H1 (cell line): ENCODE results near the gene KRT76. TPM values are rescaled to one million over a fixed set of nuclear protein-coding genes. Genes with fewer than 3 reads are reported as not detected.

Experiments used
- CTCF ChIA-PET: fragments of 300-600 bp; sonication (Branson Sonifier 250); formaldehyde crosslinking; loops from one replicate; lab custom pipeline; 2021; ENCODE audit not compliant: partially characterized antibody; lab: Charles Lee
- POLR2A ChIA-PET: fragments of 300-600 bp; sonication (Branson Sonifier 250); formaldehyde crosslinking; loops from one replicate; lab custom pipeline; 2021; ENCODE audit warnings: inconsistent platforms; ENCODE audit not compliant: partially characterized antibody; lab: Charles Lee
- DNase-seq, 2 experiments: peaks; one replicate each; pipeline versions ENCODE4 v3.0.0 to v3.0.0-alpha.2; 2010 to 2022; ENCODE audit warnings: low spot score in 2 of 2, low read depth in 1 of 2, mixed read lengths in 1 of 2
- FAIRE-seq: peaks from 2 replicates; lab custom pipeline; 2011; peaks lifted over from hg19 to GRCh38; lab: Jason Lieb, UNC
- H2AFZ ChIP-seq: 2 replicates; pipeline ENCODE4 v1.8.1; 2012; ENCODE audit warnings: low read length, inconsistent platforms
- H2AK5ac ChIP-seq: 2 replicates; pipeline ENCODE4 v1.6.1; 2013; ENCODE audit warnings: low read depth, low read length
- H2BK120ac ChIP-seq: replicated peaks from 2 replicates; pipeline ENCODE3; 2013; ENCODE audit warnings: low read depth, low read length, inconsistent platforms
- H2BK12ac ChIP-seq: 2 replicates; pipeline ENCODE4 v1.6.1; 2013; ENCODE audit warnings: low read depth, low read length
- H2BK15ac ChIP-seq: 2 replicates; pipeline ENCODE4 v1.6.1; 2013; ENCODE audit warnings: low read length
- H2BK20ac ChIP-seq: 2 replicates; pipeline ENCODE4 v1.6.1; 2013; ENCODE audit warnings: low read length
- H2BK5ac ChIP-seq: 2 replicates; pipeline ENCODE4 v1.6.1; 2013; ENCODE audit warnings: low read depth, low read length
- H3K14ac ChIP-seq: 2 replicates; pipeline ENCODE4 v1.6.1; 2013; ENCODE audit warnings: inconsistent platforms; ENCODE audit not compliant: insufficient read length
- H3K18ac ChIP-seq: 2 replicates; pipeline ENCODE4 v1.6.1; 2013; ENCODE audit warnings: low read length; ENCODE audit errors: extremely low read depth
- H3K23ac ChIP-seq: 2 replicates; pipeline ENCODE4 v1.6.1; 2013; ENCODE audit warnings: inconsistent platforms; ENCODE audit not compliant: insufficient read length
- H3K23me2 ChIP-seq: 2 replicates; pipeline ENCODE4 v1.6.1; 2013; ENCODE audit warnings: low read depth, low read length
- H3K27ac ChIP-seq: 2 replicates; pipeline ENCODE4 v1.6.1; 2011; ENCODE audit warnings: low read depth, low read length, inconsistent platforms
- H3K27me3 ChIP-seq, 4 experiments: replicated peaks in 1 of 4; 1 replicate in 1 of 4; 2 replicates in 3 of 4; pipeline versions ENCODE4 v1.6.1 to v1.8.1; 2011 to 2013; ENCODE audit warnings: low read length in 3 of 4, mild to moderate bottlenecking in 3 of 4, inconsistent platforms in 2 of 4, mixed read lengths in 2 of 4, moderate library complexity in 1 of 4; ENCODE audit not compliant: control insufficient read depth in 3 of 4, insufficient read depth in 3 of 4; ENCODE audit errors: extremely low read depth in 1 of 4
- H3K36me3 ChIP-seq, 4 experiments: 2 replicates each; pipeline versions ENCODE4 v1.6.1 to v1.8.1; 2011 to 2013; ENCODE audit warnings: mild to moderate bottlenecking in 4 of 4, low read length in 3 of 4, moderate library complexity in 2 of 4, control low read depth in 1 of 4, inconsistent platforms in 1 of 4; ENCODE audit not compliant: insufficient read depth in 4 of 4, control insufficient read depth in 2 of 4
- H3K4ac ChIP-seq: replicated peaks from 2 replicates; pipeline ENCODE3; 2013; ENCODE audit warnings: low read length, low read depth, mixed read lengths, inconsistent platforms; ENCODE audit not compliant: insufficient read length
- H3K4me1 ChIP-seq, 4 experiments: replicated peaks in 1 of 4; 1 replicate in 1 of 4; 2 replicates in 3 of 4; pipeline versions ENCODE4 v1.6.1 to v1.8.1; 2011 to 2013; ENCODE audit warnings: low read length in 3 of 4, inconsistent platforms in 2 of 4, mixed read lengths in 1 of 4; ENCODE audit not compliant: insufficient read depth in 4 of 4, control insufficient read depth in 3 of 4
- H3K4me2 ChIP-seq, 2 experiments: 2 replicates each; pipeline versions ENCODE4 v1.6.1 to v1.8.1; 2011 to 2013; ENCODE audit warnings: low read depth in 2 of 2, low read length in 2 of 2, control low read depth in 1 of 2, inconsistent platforms in 1 of 2, mild to moderate bottlenecking in 1 of 2; ENCODE audit not compliant: insufficient read depth in 1 of 2
- H3K4me3 ChIP-seq, 4 experiments: fragments of 200-600, 300-600 bp in 1 of 4; sonication (generic), shearing (Covaris generic), sonication (Bioruptor Twin) in 1 of 4; 2 replicates each; pipeline versions ENCODE4 v1.5.1 to v1.8.1; 2011 to 2016; ENCODE audit warnings: low read length in 4 of 4, low read depth in 3 of 4, control low read depth in 2 of 4, inconsistent platforms in 2 of 4, mild to moderate bottlenecking in 2 of 4, mixed read lengths in 1 of 4, moderate library complexity in 1 of 4; ENCODE audit not compliant: insufficient read depth in 2 of 4; ENCODE audit errors: extremely low read depth in 1 of 4
- H3K56ac ChIP-seq: replicated peaks from 2 replicates; pipeline ENCODE3; 2013; ENCODE audit warnings: low read depth, mild to moderate bottlenecking, mixed read lengths, low read length, inconsistent platforms; ENCODE audit not compliant: insufficient read length
- H3K79me1 ChIP-seq: 2 replicates; pipeline ENCODE4 v1.6.1; 2013; ENCODE audit warnings: low read depth, low read length, control low read depth
- H3K79me2 ChIP-seq, 2 experiments: 2 replicates each; pipeline versions ENCODE4 v1.6.1 to v1.8.1; 2012 to 2013; ENCODE audit warnings: low read length in 2 of 2, mild to moderate bottlenecking in 2 of 2, inconsistent platforms in 1 of 2; ENCODE audit not compliant: insufficient read depth in 2 of 2, control insufficient read depth in 1 of 2
- H3K9ac ChIP-seq, 4 experiments: replicated peaks in 1 of 4; 1 replicate in 1 of 4; 2 replicates in 3 of 4; pipeline versions ENCODE4 v1.6.1 to v1.8.1; 2011 to 2013; ENCODE audit warnings: low read depth in 3 of 4, low read length in 3 of 4, control low read depth in 2 of 4, mild to moderate bottlenecking in 2 of 4, moderate library complexity in 2 of 4, inconsistent platforms in 1 of 4; ENCODE audit errors: extremely low read depth in 1 of 4
- H3K9me3 ChIP-seq, 2 experiments: 2 replicates each; pipeline versions ENCODE4 v1.6.1 to v1.8.1; 2012 to 2013; ENCODE audit warnings: mild to moderate bottlenecking in 2 of 2, moderate library complexity in 2 of 2, control low read depth in 1 of 2, inconsistent platforms in 1 of 2, low read depth in 1 of 2, low read length in 1 of 2, mixed read lengths in 1 of 2; ENCODE audit not compliant: insufficient read depth in 2 of 2
- H4K20me1 ChIP-seq, 2 experiments: replicated peaks in 1 of 2; 2 replicates each; pipeline versions ENCODE3 to v1.8.1; 2011 to 2013; ENCODE audit warnings: inconsistent platforms in 2 of 2, low read length in 2 of 2, mild to moderate bottlenecking in 1 of 2; ENCODE audit not compliant: insufficient read depth in 2 of 2, control insufficient read depth in 1 of 2
- H4K5ac ChIP-seq: 2 replicates; pipeline ENCODE4 v1.6.1; 2013; ENCODE audit warnings: low read length, low read depth, mixed read lengths, inconsistent platforms; ENCODE audit not compliant: insufficient read length
- H4K8ac ChIP-seq: 2 replicates; pipeline ENCODE4 v1.8.0; 2013; ENCODE audit warnings: mild to moderate bottlenecking, moderate library complexity, low read length, inconsistent platforms; ENCODE audit not compliant: insufficient read depth; ENCODE audit errors: extremely low read depth
- H4K91ac ChIP-seq: replicated peaks from 2 replicates; pipeline ENCODE3; 2013; ENCODE audit warnings: low read length, mixed read lengths, inconsistent platforms; ENCODE audit not compliant: insufficient read length
- CTBP2 ChIP-seq: IDR thresholded peaks from 2 replicates; pipeline ENCODE4 v1.7.0; 2011; ENCODE audit warnings: borderline replicate concordance, mild to moderate bottlenecking, moderate library complexity, mixed read lengths, low read length; ENCODE audit not compliant: insufficient read depth, insufficient read length
- E2F6 ChIP-seq: IDR thresholded peaks from 2 replicates; pipeline ENCODE4 v1.6.1; 2012; ENCODE audit warnings: inconsistent platforms
- GABPA ChIP-seq: IDR thresholded peaks from 2 replicates; pipeline ENCODE4 v1.6.1; 2011; ENCODE audit warnings: mild to moderate bottlenecking, low read length, moderate library complexity, borderline replicate concordance; ENCODE audit not compliant: insufficient read depth
- KDM1A ChIP-seq: fragments of 200-600, 300-600 bp; sonication (generic); IDR thresholded peaks from 2 replicates; pipeline ENCODE4 v1.7.1; 2016; ENCODE audit warnings: mild to moderate bottlenecking, low read length, borderline replicate concordance
- MAFK ChIP-seq: IDR thresholded peaks from 2 replicates; pipeline ENCODE4 v1.6.1; 2012; ENCODE audit warnings: low read depth, mild to moderate bottlenecking, improper control_type of control experiment, low read length
- NRF1 ChIP-seq: IDR thresholded peaks from 2 replicates; pipeline ENCODE4 v1.6.1; 2011; ENCODE audit warnings: mild to moderate bottlenecking, low read depth, low read length, improper control_type of control experiment
- RAD21 ChIP-seq, 2 experiments: IDR thresholded peaks in 1 of 2; conservative IDR thresholded peaks in 1 of 2; 2 replicates each; pipeline ENCODE4 v1.6.1; 2011; ENCODE audit warnings: low read depth in 2 of 2, low read length in 2 of 2, improper control_type of control experiment in 1 of 2, inconsistent platforms in 1 of 2, mild to moderate bottlenecking in 1 of 2, moderate library complexity in 1 of 2
- USF2 ChIP-seq: IDR thresholded peaks from 2 replicates; pipeline ENCODE4 v1.6.1; 2011; ENCODE audit warnings: low read length, improper control_type of control experiment
- WGBS, 2 experiments: shearing (Covaris generic) in 1 of 2; methylation state at CpG; one replicate each; pipeline versions ENCODE4 v1.1.6 to v1.1.7; 2013 to 2015; ENCODE audit warnings: low lambda C conversion rate in 2 of 2, mixed read lengths in 2 of 2, inconsistent platforms in 1 of 2, low coverage in 1 of 2, missing lambda C conversion rate in 1 of 2; ENCODE audit not compliant: insufficient replicate concordance in 2 of 2, insufficient coverage in 1 of 2, insufficient read length in 1 of 2; ENCODE audit errors: extremely low coverage in 1 of 2, missing lambda C conversion rate in 1 of 2; 5-methylcytosine and 5-hydroxymethylcytosine counted together
- polyA plus RNA-seq, 7 experiments: library from polyadenylated mRNA; depleted of rRNA in 3 of 7; stranded (reverse) in 5 of 7; unstranded in 2 of 7; fragments of >200 nt in 5 of 7; fragments of 200-250 nt in 2 of 7; gene quantifications; 1 replicate in 5 of 7; 2 replicates in 1 of 7; 4 replicates in 1 of 7; pipeline versions ENCODE4 v1.2.1 to v1.2.3, GENCODE V29; 2011 to 2013; ENCODE audit warnings: missing spikeins in 2 of 7, mixed read lengths in 2 of 7
- total RNA-seq: library from RNA; stranded (reverse); fragmentation: NEBNext Ultra II Directional; extraction: Animal tissue kit (Norgen Biotek cat#: 25700); gene quantifications from 2 replicates; pipeline ENCODE4 v1.2.1, GENCODE V29; 2021

KRT76 gene
- total and polyA plus RNA-seq, 2 of the 8 experiments (the other 6 are each of a cell fraction or from before 2014, with no cell fraction given) = not detected

GRCh38 chr12:52735106-52735505, 42.0 kb downstream of the KRT76 start:
- H4K20me1 ChIP-seq = no peaks in the 10 kb centered on the region
- no peaks in the 10 kb centered on the region for H3K79me1 ChIP-seq
- H2BK5ac ChIP-seq = no peak overlapping the region
- H3K4me1 ChIP-seq = no peaks in the 10 kb centered on the region
- no peak overlapping the region for H2BK20ac ChIP-seq
- no peak overlapping the region for H2BK120ac ChIP-seq
- H3K4me3 ChIP-seq = no peak overlapping the region
- H3K18ac ChIP-seq = no peak overlapping the region
- TF ChIP-seq NRF1 (no peak), RAD21 (IDR thresholded peaks at IDR 0.05 in 1 of 2, conservative IDR thresholded peaks at IDR 0.05 in 1 of 2; ENCODE audit: low read depth in 2 of 2, low read length in 2 of 2) (no peak), KDM1A (no peak), E2F6 (no peak), USF2 (no peak), MAFK (no peak), CTBP2 (no peak), GABPA (no peak)
- no peak overlapping the region for H4K5ac ChIP-seq
- H3K27me3 ChIP-seq = no peaks in the 10 kb centered on the region
- no peak overlapping the region for H2AK5ac ChIP-seq
- no peak overlapping the region for H3K56ac ChIP-seq
- no peak overlapping the region for H3K4me2 ChIP-seq
- H2BK15ac ChIP-seq = no peak overlapping the region
- H3K27ac ChIP-seq = no peak overlapping the region
- no peak overlapping the region for H3K9ac ChIP-seq
- no peak overlapping the region for H3K4ac ChIP-seq
- H3K9me3 ChIP-seq = peaks cover 0 to 4% of the 10 kb centered on the region in 2 experiments; a peak in 1 of 4 replicates
- H3K23ac ChIP-seq = no peak overlapping the region
- no peak overlapping the region for H4K91ac ChIP-seq
- DNase-seq = no peak
- H4K8ac ChIP-seq = no peak overlapping the region
- no peaks in the 10 kb centered on the region for H3K36me3 ChIP-seq
- POLR2A ChIA-PET = no interaction called here
- no peak for FAIRE-seq
- WGBS, 2 experiments = 82% methylated on average over 7 of the region's 8 CpGs; no CpG with 5 or more reads in 1 of the 2 experiments
- H3K23me2 ChIP-seq = no peaks in the 10 kb centered on the region
- H3K79me2 ChIP-seq = no peaks in the 10 kb centered on the region
- H2AFZ ChIP-seq = no peak overlapping the region
- no peak overlapping the region for H2BK12ac ChIP-seq
- H3K14ac ChIP-seq = no peak overlapping the region
- CTCF ChIA-PET = interaction anchor here (0.7 to 1.6 kb wide), 6 partner anchors 10 to 221 kb away, joined by 3 to 5 read pairs (median 4); no protein-coding TSS in a partner anchor
